DMS153 treated with DMSO at 0.1 percent for 48 hours (cell line): ENCODE data around the gene RAI1.

ENCODE experiments used
- DNase-seq: peaks from one replicate; lab custom pipeline; 2025; ENCODE audit not compliant: unreplicated experiment; lab: John Stamatoyannopoulos, UW

RAI1 gene

DNA sequence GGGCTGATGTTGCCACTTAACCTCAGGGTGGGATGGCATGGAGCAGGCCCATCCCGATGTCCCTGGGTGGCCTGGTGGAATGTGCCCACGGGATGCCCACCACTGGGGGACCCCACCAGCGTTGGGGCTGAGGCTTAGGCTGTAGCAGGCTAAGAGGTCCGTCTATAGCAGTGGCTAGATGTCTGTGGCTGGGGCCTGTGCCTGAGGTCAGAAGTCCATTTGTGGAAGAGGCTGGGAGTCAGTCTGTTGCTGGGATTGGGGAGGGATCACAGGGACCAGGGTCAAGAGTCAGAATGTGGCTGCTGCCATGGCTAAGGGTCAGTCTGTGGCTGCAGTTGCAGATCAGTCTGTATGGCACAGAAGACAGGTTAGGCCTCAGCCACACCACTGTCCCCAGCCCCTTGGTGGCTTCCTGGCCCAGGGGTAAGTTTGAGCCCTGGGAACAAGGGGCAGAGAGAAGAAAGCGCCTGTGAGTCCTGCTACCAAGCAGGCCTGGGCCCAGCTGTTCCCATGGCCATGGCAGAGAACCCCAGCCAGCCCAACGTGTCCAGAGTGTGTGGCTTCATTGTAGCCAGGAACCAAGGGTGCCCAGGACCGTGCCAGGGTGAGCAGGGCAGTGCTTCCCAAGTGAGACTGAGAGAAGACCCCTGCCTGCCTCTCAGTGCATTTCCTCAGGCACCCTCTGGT, 35.7 kb downstream of the RAI1 start:
- no peak for DNase-seq

DNA sequence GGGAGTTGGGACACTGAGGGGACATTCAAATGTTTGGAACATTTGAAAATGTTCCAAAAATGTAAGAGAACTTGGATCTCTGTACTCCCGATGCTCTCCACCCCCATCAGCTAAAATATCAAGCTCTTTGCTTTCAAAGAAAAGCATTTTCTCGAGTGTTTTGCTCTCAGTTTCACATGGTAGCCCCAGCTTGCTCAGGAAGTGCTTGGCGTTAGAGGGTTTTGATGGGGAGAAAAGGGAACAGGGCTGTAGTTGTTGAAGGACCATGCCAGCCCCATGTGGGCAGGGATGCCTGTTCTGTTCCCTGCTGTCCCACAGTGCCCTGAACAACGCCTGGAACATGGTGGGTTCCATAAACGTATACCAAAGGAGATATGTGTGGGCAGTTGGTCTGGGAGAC, 37.0 kb downstream of the RAI1 start:
- no peak for DNase-seq

DNA sequence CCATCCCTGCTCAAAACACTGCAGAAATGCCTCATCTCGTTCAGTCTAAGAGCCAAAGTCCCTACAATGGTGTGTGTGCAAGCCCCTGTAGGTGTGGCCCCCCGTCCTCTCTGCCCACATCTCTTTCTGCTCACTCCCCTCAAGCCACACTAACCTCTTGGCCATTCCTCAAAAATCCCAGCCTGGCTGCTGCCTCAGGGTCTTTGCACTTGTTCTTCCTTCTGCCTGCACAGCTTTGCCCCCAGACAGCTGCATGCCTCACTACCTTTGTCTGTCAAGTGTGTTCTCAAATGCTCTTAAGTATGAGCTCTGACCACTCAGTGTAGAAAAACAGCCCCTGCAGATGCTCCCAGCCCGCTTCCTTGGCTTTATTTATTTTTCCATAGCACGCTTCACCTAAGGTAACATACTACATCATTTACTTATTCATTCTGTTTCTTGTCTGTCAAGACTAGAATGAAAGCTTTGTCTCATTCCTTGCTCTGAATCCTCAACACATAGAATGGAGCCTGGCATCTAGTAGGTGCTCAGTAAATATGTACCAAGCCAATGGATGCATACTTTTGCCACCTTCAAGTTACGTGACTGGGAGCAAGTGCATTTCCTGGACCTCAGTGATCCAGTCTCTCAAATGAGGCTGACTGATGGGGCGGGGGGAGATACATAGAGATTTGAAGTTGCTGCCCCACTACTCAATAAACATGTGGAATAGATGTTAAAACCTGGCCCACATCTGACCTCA, 38.1 kb downstream of the RAI1 start:
- DNase-seq, result no peak

GRCh38 chr17:17719966-17720543, 38.8 kb downstream of the RAI1 start:
- DNase-seq, result peak; percentile 8

DNA sequence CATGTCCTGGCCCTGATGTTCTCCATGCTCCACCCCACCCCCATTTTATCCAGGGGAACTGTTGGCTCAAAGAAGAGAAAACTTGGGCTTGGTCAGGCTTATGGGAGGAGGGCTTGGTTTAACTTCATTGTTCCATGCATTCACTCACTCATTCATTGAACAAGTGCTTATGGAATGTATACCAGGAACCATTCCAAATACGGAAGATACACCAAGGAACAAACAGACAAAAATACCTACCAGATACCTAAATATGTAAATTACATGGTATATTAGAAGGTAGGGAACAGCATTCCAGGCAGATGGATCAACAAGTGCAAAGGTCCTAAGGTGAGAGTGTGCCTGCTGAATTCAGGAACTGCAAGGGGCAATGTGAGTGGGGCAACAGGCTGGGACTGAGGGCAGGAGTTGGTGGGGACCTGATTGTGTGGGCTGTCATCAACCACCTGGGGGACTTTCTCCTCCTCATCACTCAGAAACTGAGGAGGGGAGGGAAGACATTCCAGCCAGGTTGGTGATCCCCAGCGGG, 39.9 kb downstream of the RAI1 start:
- DNase-seq, result no peak

DNA sequence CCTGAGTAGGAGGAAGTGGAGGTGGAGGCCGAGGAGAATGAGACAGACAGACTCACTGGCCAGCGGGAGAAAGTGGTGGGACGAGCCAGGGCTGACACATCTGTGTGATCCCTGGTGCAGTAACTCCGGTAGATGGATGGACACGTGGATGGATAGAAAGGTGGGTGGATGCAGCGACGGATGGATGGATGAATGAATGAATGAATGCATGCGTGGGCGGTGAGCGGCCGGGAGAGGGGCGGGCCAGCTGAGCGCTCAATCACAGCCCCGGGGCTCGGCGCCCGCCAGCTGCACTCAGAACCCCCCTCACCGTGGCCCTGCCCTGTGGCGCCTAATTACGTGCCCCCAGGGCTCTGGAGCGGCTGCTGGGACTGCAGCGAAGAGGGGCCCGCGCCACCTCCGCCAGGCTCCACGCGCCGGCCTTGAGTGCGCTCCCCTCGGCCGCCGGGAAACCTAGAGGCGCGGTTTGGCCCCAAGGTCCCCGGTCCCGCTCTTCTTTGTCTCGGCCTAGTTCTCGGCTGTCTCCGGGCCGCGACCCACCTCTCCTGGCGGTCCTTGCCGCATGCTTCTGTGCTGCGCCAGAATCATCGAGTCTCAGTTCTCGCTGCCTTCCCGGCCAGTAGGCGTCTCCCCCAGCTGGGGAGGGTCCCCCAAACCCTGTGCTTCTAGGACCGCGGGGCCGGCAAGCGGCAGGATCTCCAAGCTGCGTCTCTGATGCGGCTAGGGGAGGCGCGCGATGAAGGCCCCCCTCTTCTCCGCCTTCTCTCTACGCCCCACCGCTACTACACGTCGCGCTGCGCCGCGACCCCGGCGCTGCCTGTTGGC, 41.0 kb downstream of the RAI1 start:
- no peak for DNase-seq

DNA sequence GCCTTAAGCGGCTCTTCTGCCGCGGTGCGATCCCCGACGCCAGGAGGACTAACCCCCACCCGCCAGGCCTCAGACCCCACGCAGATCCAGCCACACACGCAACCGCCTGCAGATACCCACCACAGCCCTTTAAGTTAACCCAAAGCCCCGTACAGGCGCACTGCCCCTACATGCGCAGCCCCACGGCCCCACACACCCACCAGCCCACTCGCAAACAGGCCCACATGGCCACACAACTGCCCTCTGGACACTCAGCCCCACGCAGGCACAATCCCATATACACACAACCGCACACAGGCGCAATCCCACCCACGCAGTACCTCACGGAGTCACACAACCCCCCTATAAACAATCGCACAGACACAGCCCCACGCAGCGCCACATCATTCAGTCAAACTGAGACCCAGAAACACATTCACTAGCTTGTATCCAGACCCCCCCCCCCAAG, 41.7 kb downstream of the RAI1 start:
- no peak for DNase-seq

DNA sequence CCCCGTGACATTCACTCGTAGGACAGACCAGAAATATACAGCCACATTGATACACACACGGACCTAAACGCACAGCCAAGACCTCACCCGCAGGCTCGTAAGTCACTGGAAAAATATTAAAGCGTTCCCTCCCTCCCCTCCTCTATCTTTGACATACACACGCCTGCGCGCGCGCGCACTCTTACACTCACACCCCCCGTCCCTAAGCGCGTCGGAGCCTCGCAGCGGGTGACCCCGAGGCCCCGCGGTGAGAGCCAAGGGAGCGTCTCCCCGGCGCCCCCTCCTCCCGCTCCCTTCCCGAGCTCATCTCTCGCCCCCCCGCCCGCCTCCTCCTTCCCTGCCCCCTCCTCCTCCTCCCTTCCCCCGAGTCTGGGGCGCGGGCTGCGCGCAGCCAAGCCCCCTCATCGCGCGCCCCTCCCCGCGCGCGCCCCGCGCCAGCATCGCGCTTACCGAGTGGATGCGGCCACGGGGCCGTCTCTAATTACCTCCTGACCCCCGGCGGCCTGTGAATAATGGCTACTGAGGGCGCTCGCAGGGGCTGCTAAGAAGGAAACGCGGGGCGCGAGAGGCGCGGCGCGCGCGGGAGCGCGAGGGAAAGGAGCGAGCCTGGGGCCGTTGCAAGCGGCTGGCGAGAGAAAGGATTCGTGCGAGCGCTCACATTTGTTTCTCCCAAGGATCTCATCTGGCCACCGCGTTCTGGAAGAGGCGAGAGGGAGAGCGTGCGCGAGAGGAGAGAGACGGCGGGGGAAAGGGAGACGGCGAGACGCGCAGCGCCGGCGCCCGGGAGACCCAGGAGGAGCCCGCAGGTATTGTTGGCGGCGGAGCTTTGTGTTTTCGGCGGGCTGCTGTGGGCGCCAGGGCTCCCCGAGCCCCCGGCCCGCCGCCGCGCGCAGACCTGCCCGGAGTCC, 42.4 kb downstream of the RAI1 start:
- no peak for DNase-seq

- DNase-seq, result no peak
Measured at GRCh38 chr17:17724307-17725010, 43.2 kb downstream of the RAI1 start.

DNA sequence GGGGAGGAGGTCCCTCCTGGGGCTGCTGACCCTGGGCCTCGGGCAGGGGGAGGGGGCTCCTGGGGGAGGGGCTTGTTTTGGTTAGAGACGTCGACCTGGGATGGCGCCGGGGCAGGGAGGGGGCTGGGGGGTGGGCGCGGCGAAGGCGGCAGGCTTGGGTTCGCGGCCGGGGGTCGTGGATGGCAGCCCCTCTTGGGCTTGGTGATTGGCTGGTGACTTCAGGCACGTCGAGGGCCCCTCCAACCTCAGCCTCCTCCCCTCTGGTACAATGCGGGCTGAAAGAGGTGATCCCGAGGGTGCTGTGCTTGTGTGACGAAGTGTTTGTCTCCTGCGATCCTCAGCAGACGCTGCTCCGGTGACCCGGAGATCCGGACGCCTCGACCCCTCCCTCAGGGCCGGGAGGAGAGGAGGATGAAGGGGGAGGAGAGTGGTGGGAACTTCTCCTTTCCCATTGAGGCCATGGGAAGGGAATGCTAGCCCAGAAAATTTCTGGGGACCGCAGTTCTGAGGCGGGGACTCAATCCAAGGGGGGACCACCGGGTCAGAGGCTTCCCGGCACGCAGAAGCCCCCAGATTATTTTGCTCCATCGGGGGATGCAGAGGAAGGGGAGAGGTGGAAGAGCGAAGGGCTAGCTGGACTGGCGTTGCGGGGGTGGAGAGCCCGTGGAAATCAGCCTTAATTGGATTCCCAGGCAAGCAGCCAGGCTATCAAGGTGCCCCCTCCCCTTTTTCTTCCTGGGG, 43.9 kb downstream of the RAI1 start:
- no peak for DNase-seq

- no peak for DNase-seq
Measured at GRCh38 chr17:17725752-17726457, 44.6 kb downstream of the RAI1 start.

- no peak for DNase-seq
Measured at GRCh38 chr17:17726458-17727060, 45.3 kb downstream of the RAI1 start.

DNA sequence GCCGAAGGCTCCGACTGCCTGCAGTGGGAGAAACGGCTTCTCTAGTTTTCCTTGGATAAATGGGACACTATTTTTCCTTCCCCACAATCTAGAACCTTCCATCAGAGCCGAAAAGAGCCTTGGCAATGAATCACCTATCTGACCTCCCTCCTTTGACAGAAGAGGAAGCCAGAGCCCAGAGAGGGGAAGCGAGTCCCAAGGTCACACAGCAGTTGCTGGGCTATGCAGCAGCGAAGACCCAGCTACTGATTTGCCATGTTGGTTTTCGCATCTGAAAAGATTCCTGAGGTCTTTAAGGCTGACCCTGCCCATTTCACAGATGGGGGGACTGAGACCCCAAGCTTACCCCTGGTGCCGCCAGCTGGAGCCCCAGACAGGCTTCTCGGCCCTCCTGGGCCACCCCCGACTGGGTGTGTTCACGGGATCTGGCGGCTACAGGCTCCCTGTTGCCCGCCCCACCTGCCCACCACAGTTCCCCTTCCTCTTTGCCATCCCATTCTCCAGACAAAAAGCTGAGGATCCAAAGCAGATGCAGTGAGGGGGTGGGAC, 45.9 kb downstream of the RAI1 start:
- no peak for DNase-seq

- DNase-seq, result no peak
Measured at GRCh38 chr17:17728146-17728545, 46.9 kb downstream of the RAI1 start.

DNA sequence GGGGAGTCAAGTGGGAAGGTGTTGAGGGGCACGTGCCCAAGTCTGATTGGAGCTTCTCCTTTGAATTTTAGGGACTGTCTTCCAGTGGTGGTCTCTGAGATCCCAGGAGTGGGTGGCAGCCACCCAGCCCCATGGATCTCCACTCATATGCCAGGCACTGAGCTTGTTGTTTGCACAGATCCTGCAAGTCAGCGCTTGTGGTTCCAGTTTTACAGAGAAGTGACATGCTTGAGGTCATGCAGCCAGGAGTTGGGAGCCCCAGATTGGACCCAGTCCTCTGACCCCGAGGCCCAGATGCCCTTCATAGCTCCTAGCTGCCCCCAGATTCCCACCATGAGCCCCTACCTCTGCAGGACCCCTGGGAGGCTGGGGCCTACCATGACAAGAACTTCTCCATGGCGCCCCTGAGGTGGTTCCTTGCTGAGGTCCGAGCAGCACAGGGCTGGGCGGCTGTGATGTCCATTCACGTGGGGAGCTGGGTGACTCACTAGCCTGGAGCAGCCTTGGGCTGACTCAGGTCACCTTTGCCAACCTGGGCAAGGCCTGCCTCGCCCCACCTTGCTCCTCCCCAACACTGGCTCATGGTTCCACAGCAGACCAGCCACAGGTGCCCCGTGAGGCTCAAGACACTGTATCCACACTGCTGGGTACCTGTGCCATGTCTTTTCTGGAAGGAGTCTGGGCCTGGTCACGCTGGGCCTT, 47.4 kb downstream of the RAI1 start:
- DNase-seq, result no peak

GRCh38 chr17:17729620-17730249, 48.5 kb downstream of the RAI1 start:
- DNase-seq, result no peak
